SK-N-SH (cell line): ENCODE data around the gene MED26. TPM values are rescaled to one million over a fixed set of nuclear protein-coding genes. Genes with fewer than 3 reads are reported as not detected.
"Not testable (repeated sequence)": the region's sequence is repeated elsewhere in the genome, so short reads cannot be mapped to it uniquely, and the experiment has no call there.

Source experiments
- CTCF ChIA-PET: fragments of 300-600, 350-600 bp; formaldehyde crosslinking; extraction: SDS; loops from one replicate; lab custom pipeline; 2021; lab: Yijun Ruan, JAX
- POLR2A ChIA-PET: fragments of 350-600 bp; sonication (Branson Sonifier 250); formaldehyde crosslinking; extraction: SDS; loops from one replicate; lab custom pipeline; 2020; ENCODE audit warnings: antibody characterized with exemption, inconsistent platforms; lab: Yijun Ruan, JAX
- DNase-seq: peaks from one replicate; pipeline ENCODE4 v3.0.0; 2012
- H2AFZ ChIP-seq: fragments of 200-600 bp; sonication (generic); 2 replicates; pipeline ENCODE4 v1.8.1; 2016; ENCODE audit warnings: antibody characterized with exemption, mild to moderate bottlenecking, low read depth
- H3F3A ChIP-seq: fragments of 200-600 bp; sonication (generic); replicated peaks from 2 replicates; pipeline ENCODE3; 2016; ENCODE audit warnings: antibody characterized with exemption, mild to moderate bottlenecking; ENCODE audit not compliant: insufficient read depth
- H3K27ac ChIP-seq, 2 experiments: fragments of 200-500 bp in 1 of 2; fragments of 200-600 bp in 1 of 2; sonication (Bioruptor generic) in 1 of 2; sonication (generic), shearing (Covaris generic) in 1 of 2; 2 replicates each; pipeline versions ENCODE4 v1.5.1 to v1.6.1; 2014 to 2016; ENCODE audit warnings: low read depth in 2 of 2, inconsistent platforms in 1 of 2, low read length in 1 of 2, mild to moderate bottlenecking in 1 of 2, mixed read lengths in 1 of 2
- H3K27me3 ChIP-seq: fragments of 200-600 bp; sonication (generic), shearing (Covaris generic); 2 replicates; pipeline ENCODE4 v1.6.1; 2016; ENCODE audit warnings: mixed run types; ENCODE audit not compliant: insufficient read depth
- H3K36me3 ChIP-seq, 2 experiments: fragments of 200-500 bp in 1 of 2; fragments of 200-600 bp in 1 of 2; sonication (Bioruptor generic) in 1 of 2; sonication (generic) in 1 of 2; replicated peaks in 1 of 2; 2 replicates each; pipeline versions ENCODE3 to v1.5.1; 2014 to 2016; ENCODE audit warnings: low read length in 1 of 2, mild to moderate bottlenecking in 1 of 2; ENCODE audit not compliant: insufficient read depth in 2 of 2, control insufficient read depth in 1 of 2
- H3K4me1 ChIP-seq, 2 experiments: fragments of 200-500 bp in 1 of 2; fragments of 200-600 bp in 1 of 2; sonication (Bioruptor generic) in 1 of 2; sonication (generic), shearing (Covaris generic) in 1 of 2; 2 replicates each; pipeline versions ENCODE4 v1.5.1 to v1.6.1; 2014 to 2016; ENCODE audit warnings: low read depth in 1 of 2, low read length in 1 of 2, mixed run types in 1 of 2; ENCODE audit not compliant: insufficient read depth in 2 of 2, control insufficient read depth in 1 of 2
- H3K4me2 ChIP-seq: fragments of 200-600 bp; sonication (generic), shearing (Covaris generic); 2 replicates; pipeline ENCODE4 v1.6.1; 2017; ENCODE audit warnings: mixed run types
- H3K4me3 ChIP-seq, 2 experiments: fragments of 200-500 bp in 1 of 2; fragments of 200-600 bp in 1 of 2; sonication (Bioruptor generic) in 1 of 2; sonication (generic), shearing (Covaris generic) in 1 of 2; 2 replicates each; pipeline versions ENCODE4 v1.5.1 to v1.8.1; 2014 to 2016; ENCODE audit warnings: low read depth in 2 of 2, inconsistent platforms in 1 of 2, low read length in 1 of 2, mild to moderate bottlenecking in 1 of 2, mixed read lengths in 1 of 2, moderate library complexity in 1 of 2
- H3K79me2 ChIP-seq: fragments of 200-600 bp; sonication (generic); 2 replicates; pipeline ENCODE4 v1.8.1; 2017; ENCODE audit warnings: mild to moderate bottlenecking; ENCODE audit not compliant: insufficient read depth
- H3K9ac ChIP-seq: fragments of 200-600 bp; sonication (generic); 2 replicates; pipeline ENCODE4 v1.6.1; 2017; ENCODE audit warnings: mixed run types
- H3K9me2 ChIP-seq: fragments of 200-600 bp; sonication (generic); 2 replicates; pipeline ENCODE4 v1.6.1; 2017; ENCODE audit warnings: mixed run types
- H3K9me3 ChIP-seq: fragments of 200-600 bp; sonication (generic); 2 replicates; pipeline ENCODE4 v1.6.1; 2017; ENCODE audit warnings: mixed run types, mild to moderate bottlenecking, moderate library complexity
- H4K20me1 ChIP-seq: fragments of 200-600 bp; sonication (generic); 2 replicates; pipeline ENCODE4 v1.6.1; 2017; ENCODE audit warnings: mild to moderate bottlenecking, mixed run types; ENCODE audit not compliant: insufficient read depth
- FOXJ3 ChIP-seq: sonication (generic); formaldehyde crosslinking; IDR thresholded peaks from 2 replicates; pipeline ENCODE4 v1.5.1; 2020; ENCODE audit warnings: mild to moderate bottlenecking, missing genetic modification reagents
- FOXM1 ChIP-seq: IDR thresholded peaks from 2 replicates; pipeline ENCODE4 v1.4.0; 2012; ENCODE audit warnings: low read depth, mild to moderate bottlenecking
- GABPA ChIP-seq: IDR thresholded peaks from 2 replicates; pipeline ENCODE4 v1.4.0; 2012; ENCODE audit warnings: low read depth, mild to moderate bottlenecking
- GATA2 ChIP-seq: sonication (generic); formaldehyde crosslinking; IDR thresholded peaks from 2 replicates; pipeline ENCODE4 v1.5.0; 2020; ENCODE audit warnings: mild to moderate bottlenecking, missing genetic modification reagents
- IRF3 ChIP-seq: fragments of 150-350 bp; IDR thresholded peaks from 2 replicates; pipeline ENCODE4 v1.6.1; 2016; ENCODE audit warnings: mild to moderate bottlenecking, low read depth, low read length
- MEF2A ChIP-seq: IDR thresholded peaks from 2 replicates; pipeline ENCODE4 v1.4.0; 2012; ENCODE audit warnings: low read depth, borderline replicate concordance
- MXI1 ChIP-seq: IDR thresholded peaks from 2 replicates; pipeline ENCODE4 v1.6.1; 2012; ENCODE audit warnings: mild to moderate bottlenecking, low read depth, low read length, improper control_type of control experiment
- NFIC ChIP-seq: IDR thresholded peaks from 2 replicates; pipeline ENCODE4 v1.4.0; 2012; ENCODE audit warnings: borderline replicate concordance
- NRF1 ChIP-seq: IDR thresholded peaks from 2 replicates; pipeline ENCODE4 v1.6.1; 2012; ENCODE audit warnings: low read depth, mild to moderate bottlenecking, low read length
- POLR2AphosphoS5 ChIP-seq: IDR thresholded peaks from 2 replicates; pipeline ENCODE4 v1.6.1; 2012; ENCODE audit warnings: low read depth, low read length
- REST ChIP-seq: IDR thresholded peaks from 2 replicates; pipeline ENCODE4 v1.6.1; 2012; ENCODE audit warnings: mild to moderate bottlenecking, low read depth, low read length, moderate library complexity
- RXRA ChIP-seq: IDR thresholded peaks from 2 replicates; pipeline ENCODE4 v1.4.0; 2012; ENCODE audit warnings: low read depth, mild to moderate bottlenecking, borderline replicate concordance
- TEAD4 ChIP-seq: IDR thresholded peaks from 2 replicates; pipeline ENCODE4 v1.4.0; 2012; ENCODE audit warnings: mild to moderate bottlenecking, borderline replicate concordance; ENCODE audit not compliant: insufficient read depth
- ZBTB33 ChIP-seq: IDR thresholded peaks from 2 replicates; pipeline ENCODE4 v1.4.0; 2012; ENCODE audit warnings: low read depth, borderline replicate concordance
- WGBS: methylation state at CpG from one replicate; pipeline ENCODE4 v1.1.6; 2017; ENCODE audit warnings: low lambda C conversion rate; 5-methylcytosine and 5-hydroxymethylcytosine counted together
- polyA plus RNA-seq, 3 experiments: library from polyadenylated mRNA; depleted of rRNA; stranded (reverse); fragments of >200 nt; gene quantifications; 2 replicates each; pipeline ENCODE4 v1.2.3, GENCODE V29; 2012

Gene MED26
- polyA plus RNA-seq, 1 of the 3 experiments (the other 2 are of a cell fraction): 3.5 TPM

- no peaks in the 10 kb centered on the region for H3K79me2 ChIP-seq
- no peak overlapping the region for H3K27ac ChIP-seq
- H2AFZ ChIP-seq: no peak overlapping the region
- CTCF ChIA-PET: interaction anchor here (0.9 kb wide), 1 partner anchor 9 kb away, joined by 3 read pairs; no protein-coding TSS in a partner anchor
- no peak for DNase-seq
- H3K4me1 ChIP-seq: no peaks in the 10 kb centered on the region
- no peak overlapping the region for H3K4me3 ChIP-seq
- no peaks in the 10 kb centered on the region for H4K20me1 ChIP-seq
- no peaks in the 10 kb centered on the region for H3F3A ChIP-seq
- TF ChIP-seq POLR2AphosphoS5: no peak
- TF ChIP-seq TEAD4: no peak
- TF ChIP-seq IRF3: no peak
- no peak for TF ChIP-seq GABPA
- TF ChIP-seq MEF2A: no peak
- no peak overlapping the region for H3K9ac ChIP-seq
- H3K9me3 ChIP-seq: no peaks in the 10 kb centered on the region
- no peaks in the 10 kb centered on the region for H3K27me3 ChIP-seq
- no peak overlapping the region for H3K4me2 ChIP-seq
- WGBS: 91% methylated on average over 15 of the region's 15 CpGs
- no peaks in the 10 kb centered on the region for H3K9me2 ChIP-seq
- peaks cover 0 to 4% of the 10 kb centered on the region in 2 experiments for H3K36me3 ChIP-seq
- POLR2A ChIA-PET: interaction anchor here (0.7 kb wide), 1 partner anchor 127 kb away, joined by 4 read pairs; no protein-coding TSS in a partner anchor
Measured at GRCh38 chr19:16676101-16676798, 48.2 kb upstream of the MED26 start.

GRCh38 chr19:16673839-16674238, 45.8 kb upstream of the MED26 start:
- DNase-seq, H3K36me3 ChIP-seq, H3K9ac ChIP-seq, H3K9me2 ChIP-seq, H3K79me2 ChIP-seq, H3K27ac ChIP-seq, H3K4me3 ChIP-seq, H4K20me1 ChIP-seq, H3K4me2 ChIP-seq, H2AFZ ChIP-seq, H3K4me1 ChIP-seq, H3K9me3 ChIP-seq, H3K27me3 ChIP-seq, H3F3A ChIP-seq: not testable (repeated sequence)
- WGBS: 79% methylated on average over 4 of the region's 4 CpGs
- ChIA-PET POLR2A (interaction anchor here (0.6 kb wide), 1 partner anchor 186 kb away, joined by 4 read pairs; no protein-coding TSS in a partner anchor), CTCF (interaction anchor here (0.9 to 1.3 kb wide), 2 partner anchors 8 to 41 kb away, joined by 3 read pairs; no protein-coding TSS in a partner anchor)

GRCh38 chr19:16673231-16673630, 45.2 kb upstream of the MED26 start:
- Histone ChIP-seq H3K4me3 (no peak overlapping the region), H3K9ac (no peak overlapping the region), H2AFZ (no peak overlapping the region), H3K79me2 (no peaks in the 10 kb centered on the region), H3K9me2 (no peaks in the 10 kb centered on the region), H3K27me3 (no peaks in the 10 kb centered on the region), H3F3A (no peaks in the 10 kb centered on the region), H3K4me2 (no peak overlapping the region), H4K20me1 (no peaks in the 10 kb centered on the region), H3K36me3 (no peaks in the 10 kb centered on the region), H3K27ac (no peak overlapping the region), H3K4me1 (no peaks in the 10 kb centered on the region), H3K9me3 (no peaks in the 10 kb centered on the region)
- ChIA-PET POLR2A (no interaction called here), CTCF (interaction anchor here (0.9 to 1.3 kb wide), 2 partner anchors 9 to 41 kb away, joined by 3 read pairs; no protein-coding TSS in a partner anchor)
- DNase-seq: no peak
- 78% methylated on average over 3 of the region's 3 CpGs for WGBS
- no peak for TF ChIP-seq TEAD4
- TF ChIP-seq REST: no peak
- no peak for TF ChIP-seq FOXJ3 (CRISPR knock-in tag)
- TF ChIP-seq NRF1: no peak
- no peak for TF ChIP-seq FOXM1
- TF ChIP-seq GATA2 (CRISPR knock-in tag): no peak
- no peak for TF ChIP-seq NFIC
- TF ChIP-seq RXRA: no peak
- no peak for TF ChIP-seq ZBTB33
- no peak for TF ChIP-seq MXI1
